ENCODE results near the gene CAPN14.

GRCh38 chr2:31141443-31142085 is 75.8 kb downstream of the CAPN14 start:
- TF ChIP-seq CTCF (IDR thresholded peaks at IDR 0.05) = no peak
- no peak for TF ChIP-seq POLR2A (IDR thresholded peaks at IDR 0.05)
- TF ChIP-seq POLR2AphosphoS5 (IDR thresholded peaks at IDR 0.05) = no peak

All from sigmoid colon (tissue), 4 donors.